Right cardiac atrium (tissue), 5 donors: ENCODE measurements around the gene SPRTN. TPM values are rescaled to one million over a fixed set of nuclear protein-coding genes. Genes with fewer than 3 reads are reported as not detected.
"Not testable (repeated sequence)": the region's sequence is repeated elsewhere in the genome, so short reads cannot be mapped to it uniquely, and the experiment has no call there.

Experiments
- ATAC-seq, 2 donors: fragments of 200-7000 bp; cut with Tn5 transposase; one replicate each; pipeline versions ENCODE4 v1.8.0 to v1.9.1; 2020; ENCODE audit warnings: moderate library complexity in 2 of 2, mild to moderate bottlenecking in 1 of 2
- DNase-seq, 3 donors: peaks; one replicate each; pipeline ENCODE4 v3.0.0-alpha.2; 2020
- H3K27ac ChIP-seq: one replicate; pipeline ENCODE4 v1.5.1; 2013; ENCODE audit warnings: mild to moderate bottlenecking, low read length, control low read depth, moderate library complexity
- H3K27me3 ChIP-seq: one replicate; pipeline ENCODE4 v1.6.1; 2013; ENCODE audit not compliant: control insufficient read depth, insufficient read depth
- H3K4me1 ChIP-seq: one replicate; pipeline ENCODE4 v1.6.1; 2013; ENCODE audit warnings: low read length; ENCODE audit not compliant: control insufficient read depth, insufficient read depth
- H3K4me3 ChIP-seq: one replicate; pipeline ENCODE4 v1.5.1; 2013; ENCODE audit warnings: low read length, control low read depth
- H3K9me3 ChIP-seq: one replicate; pipeline ENCODE4 v1.6.1; 2013; ENCODE audit warnings: low read length; ENCODE audit not compliant: control insufficient read depth
- WGBS: extraction: QIAGEN DNeasy Blood & Tissue Kit; methylation state at CpG from one replicate; pipeline ENCODE4 v1.1.7; 2013; 5-methylcytosine and 5-hydroxymethylcytosine counted together
- intact Hi-C, 4 donors: fragments of 100-400 bp; cut with DNase I; formaldehyde crosslinking; loops; one replicate each; pipeline versions ENCODE4 v1.11.0 to v1.14.0; 2022 to 2023
- polyA plus RNA-seq: library from polyadenylated mRNA; stranded (reverse); fragments of 200-250 nt; gene quantifications from one replicate; pipeline ENCODE4 v1.2.3, GENCODE V29; 2013
- total RNA-seq, 4 donors: library from RNA; stranded (reverse); fragmentation: NEBNext Ultra II Directional; extraction: Animal tissue kit (Norgen Biotek cat#: 25700); gene quantifications; one replicate each; pipeline ENCODE4 v1.2.1, GENCODE V29; 2021
- donor health status: healthy with polysubstance abuse.
- donor health status: DM: no; HTN: yes; CAD: no.
- donor health status: DM: no; HTN: no; CAD: no.
- donor health status: DM: no; HTN: yes; CAD: no; lungs with severe emphysema.
- donor health status: DM: yes; HTN: yes; CAD: no.

SPRTN gene
- total and polyA plus RNA-seq, 5 donors: 4.7 to 10.4 (median 7.0) TPM

DNA sequence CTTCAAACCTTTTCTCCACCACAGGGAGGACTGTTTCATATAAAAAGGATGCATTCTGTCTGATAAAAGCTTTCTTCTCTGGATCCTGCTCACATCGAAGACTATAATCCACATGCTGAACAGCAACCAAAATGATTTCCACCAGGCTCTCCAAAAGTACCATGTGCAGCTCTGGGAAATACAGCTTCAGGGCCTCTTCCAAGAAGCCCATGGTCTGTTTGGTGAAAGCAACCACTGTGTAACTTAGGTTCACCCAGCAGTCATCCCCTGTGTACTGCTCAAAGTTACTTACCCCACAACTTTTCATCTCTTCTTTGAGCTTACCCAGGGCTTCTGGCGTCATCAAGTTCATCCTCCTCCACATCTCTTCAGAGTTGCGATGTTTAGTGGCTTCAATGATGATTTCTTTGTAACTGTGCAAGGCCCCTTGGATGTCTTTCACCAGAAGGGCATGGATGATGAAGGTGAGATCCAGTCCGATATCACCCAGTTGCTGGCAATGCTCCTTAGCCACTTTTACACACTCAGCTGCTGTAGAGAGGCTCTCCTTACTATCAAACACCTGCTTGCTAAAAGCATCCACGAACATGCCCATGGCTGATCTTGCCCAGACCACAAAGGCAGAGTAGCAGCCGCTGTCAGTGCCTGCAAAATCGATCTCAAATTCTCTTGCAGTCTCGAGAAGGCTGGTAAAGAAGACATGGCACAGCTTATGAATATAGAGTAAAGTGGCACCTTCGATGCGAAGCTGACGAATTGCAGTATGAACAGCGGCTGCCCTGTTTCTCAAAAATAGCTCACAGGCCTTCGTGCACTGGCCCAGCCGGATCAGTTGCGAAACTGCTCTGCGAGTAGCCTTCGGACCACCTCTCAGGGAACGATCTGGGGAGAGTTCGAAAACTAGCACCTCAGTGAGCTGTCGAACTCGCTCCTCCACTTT lies 2.2 kb upstream of the SPRTN start:
- peak overlapping the region; percentile 87 for H3K27ac ChIP-seq
- ATAC-seq (no peak), DNase-seq (no peak)
- H3K4me3 ChIP-seq: peak overlapping the region; percentile 78
- 57% methylated on average over 21 of the region's 21 CpGs for WGBS
- H3K27me3 ChIP-seq: no peaks in the 10 kb centered on the region
- intact Hi-C loops: loop anchor here in 1 of 4 donors (10.0 kb wide), 1 partner anchor 91 kb away; the partner anchor contains the start of gene GNPAT
- no peaks in the 10 kb centered on the region for H3K9me3 ChIP-seq
- peaks cover 12% of the 10 kb centered on the region for H3K4me1 ChIP-seq

DNA sequence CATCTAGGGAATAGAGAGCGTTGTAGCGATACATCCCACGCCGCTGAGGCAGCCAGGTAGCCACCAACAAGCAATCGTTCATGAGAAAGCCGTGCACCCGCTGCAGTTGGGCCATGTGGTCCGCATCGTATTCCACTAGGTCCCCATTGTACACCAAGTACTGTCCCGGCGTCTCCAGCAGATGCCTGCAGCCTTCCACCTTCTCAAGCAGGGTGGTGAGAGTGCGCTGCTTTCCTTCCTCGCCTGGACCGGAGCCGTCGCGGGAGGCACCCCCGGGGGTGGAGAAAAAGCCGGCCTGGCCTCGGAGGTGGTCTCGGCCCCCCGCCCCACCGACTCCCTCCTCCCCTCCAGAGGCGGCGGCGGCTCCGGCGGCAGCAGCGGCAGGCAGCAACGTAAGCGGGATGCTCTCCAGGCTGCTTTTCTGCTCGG lies 1.0 kb upstream of the SPRTN start:
- ATAC-seq: peak; percentile 17 to 19
- Histone ChIP-seq H3K4me1 (peaks cover 12% of the 10 kb centered on the region), H3K4me3 (peak overlapping the region; percentile 78), H3K27ac (peak overlapping the region; percentile 87), H3K9me3 (no peaks in the 10 kb centered on the region), H3K27me3 (no peaks in the 10 kb centered on the region)
- peak in 2 of 3 donors; percentile 71 to 78 for DNase-seq
- 2% methylated on average over 32 of the region's 32 CpGs for WGBS
- intact Hi-C loops: loop anchor here in 1 of 4 donors (10.0 kb wide), 1 partner anchor 92 kb away; the partner anchor contains the start of gene GNPAT

DNA sequence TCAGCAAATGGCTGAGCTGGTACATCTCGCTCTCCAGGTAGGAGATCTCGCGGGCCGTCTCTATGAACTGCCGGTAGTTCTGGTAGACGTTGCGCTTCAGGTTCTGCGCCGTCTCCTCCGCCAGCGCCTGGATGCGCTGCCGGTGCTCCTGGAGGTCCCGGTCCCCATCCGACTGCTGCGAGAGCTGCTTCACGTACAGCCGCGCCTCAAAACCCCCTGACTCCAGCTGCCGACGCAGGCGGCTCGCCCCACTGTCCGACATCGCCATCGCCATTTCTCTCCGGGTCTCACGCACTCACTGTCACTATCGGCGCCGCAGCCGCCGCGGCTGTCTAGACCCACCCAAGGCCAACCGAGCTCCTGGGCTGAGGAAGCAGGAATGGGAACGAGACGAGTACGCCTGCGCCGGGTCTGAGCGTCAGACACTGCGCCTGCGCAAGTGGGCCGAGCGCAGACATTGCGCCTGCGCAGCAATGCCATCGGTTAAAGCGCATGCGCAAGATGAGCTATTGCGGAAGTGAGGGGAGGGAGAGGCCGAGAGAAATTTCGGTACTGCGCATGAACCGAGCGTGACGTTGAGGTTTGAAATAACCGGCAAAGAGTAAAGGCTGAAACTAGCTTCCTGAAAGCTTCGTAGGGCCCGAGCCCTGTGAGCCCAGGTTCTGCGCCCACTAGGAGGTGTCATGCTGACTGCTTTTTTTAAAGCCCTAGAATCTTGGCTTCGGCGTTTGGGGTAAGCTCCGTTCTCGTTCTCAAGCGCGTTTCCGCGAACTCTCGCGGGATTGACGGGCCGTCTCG lies 422 bp upstream of the SPRTN start, which contains the start of gene EXOC8:
TSS of gene EXOC8 (minus strand) at position 381 of the 798 bp plus-strand sequence. CDS start at position 274, 107 bp downstream.
- H3K27me3 ChIP-seq: no peaks in the 10 kb centered on the region
- H3K4me3 ChIP-seq: peak within 1 kb of the TSS; percentile 78
- H3K4me1 ChIP-seq: peaks cover 12% of the 10 kb centered on the region
- peak; percentile 94 to 98 (median 97) for DNase-seq
- no peaks in the 10 kb centered on the region for H3K9me3 ChIP-seq
- ATAC-seq: peak; percentile 97
- intact Hi-C loops: loop anchor here in 1 of 4 donors (10.0 kb wide), 1 partner anchor 93 kb away; the partner anchor contains the start of gene GNPAT
- H3K27ac ChIP-seq: peak within 1 kb of the TSS; percentile 92
- under 1% methylated on average over 74 of the region's 74 CpGs for WGBS

DNA sequence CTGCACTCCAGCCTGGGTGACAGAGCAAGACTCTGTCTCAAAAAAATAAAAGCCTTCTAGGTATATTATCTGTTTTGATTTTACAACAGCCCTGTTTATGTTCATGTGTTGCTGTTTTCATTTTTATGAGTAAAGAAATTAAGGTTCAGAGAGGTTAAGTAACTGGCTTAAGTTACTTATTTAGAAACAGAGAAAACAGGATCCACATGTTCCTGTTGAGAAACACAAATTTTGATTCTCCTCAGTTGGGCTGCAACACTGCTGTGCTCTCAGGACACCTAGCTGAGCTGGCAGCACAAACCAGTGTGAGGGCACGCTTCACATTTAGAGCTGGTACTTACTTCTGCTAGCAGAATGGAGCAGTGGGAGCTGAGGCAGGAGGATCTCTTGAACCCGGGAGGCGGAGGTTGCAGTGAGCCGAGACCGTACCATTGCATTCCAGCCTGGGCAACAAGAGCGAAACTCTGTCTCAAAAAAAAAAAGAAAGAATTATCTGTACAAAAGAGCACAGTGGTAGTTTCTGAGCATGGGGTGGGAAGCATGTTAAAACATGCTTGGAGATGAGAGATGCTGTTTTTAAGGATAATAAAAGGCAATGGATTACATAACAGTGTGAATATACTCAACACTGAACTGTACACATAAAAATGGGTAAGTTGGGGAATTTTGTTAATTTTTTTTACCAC lies 2.4 kb downstream of the SPRTN start:
- 94% methylated on average over 6 of the region's 6 CpGs for WGBS
- no peaks in the 10 kb centered on the region for H3K27me3 ChIP-seq
- H3K4me1 ChIP-seq: peaks cover 12% of the 10 kb centered on the region
- H3K27ac ChIP-seq: no peak overlapping the region
- ATAC-seq (no peak), DNase-seq (no peak)
- H3K4me3 ChIP-seq: no peak overlapping the region
- H3K9me3 ChIP-seq: no peaks in the 10 kb centered on the region
- intact Hi-C loops: no loop called here

DNA sequence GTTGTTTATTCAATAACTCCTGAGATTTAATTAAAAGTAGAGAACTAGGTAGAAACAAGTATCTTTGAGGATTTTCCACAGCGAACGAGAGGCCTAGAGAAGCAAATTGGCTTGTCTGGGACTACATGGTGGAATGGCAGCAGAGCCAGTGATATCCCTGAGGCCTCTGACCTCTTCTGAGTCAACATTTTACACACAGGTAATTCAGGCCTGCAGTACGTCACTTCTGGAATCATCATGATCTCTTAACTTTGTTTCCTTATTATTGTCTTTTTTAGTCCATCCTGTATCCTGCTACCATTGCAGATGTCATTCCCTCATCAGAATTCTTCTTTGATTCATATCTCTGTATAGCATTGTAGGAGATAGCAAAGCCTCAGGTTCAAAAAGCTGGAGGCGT lies 9.9 kb downstream of the SPRTN start:
- H3K27me3 ChIP-seq: no peaks in the 10 kb centered on the region
- intact Hi-C loops: no loop called here
- no peaks in the 10 kb centered on the region for H3K9me3 ChIP-seq
- DNase-seq: no peak
- no peaks in the 10 kb centered on the region for H3K4me1 ChIP-seq
- H3K27ac ChIP-seq: no peak overlapping the region
- no peak overlapping the region for H3K4me3 ChIP-seq
- WGBS: 93% methylated on average over 4 of the region's 4 CpGs
- ATAC-seq: no peak

DNA sequence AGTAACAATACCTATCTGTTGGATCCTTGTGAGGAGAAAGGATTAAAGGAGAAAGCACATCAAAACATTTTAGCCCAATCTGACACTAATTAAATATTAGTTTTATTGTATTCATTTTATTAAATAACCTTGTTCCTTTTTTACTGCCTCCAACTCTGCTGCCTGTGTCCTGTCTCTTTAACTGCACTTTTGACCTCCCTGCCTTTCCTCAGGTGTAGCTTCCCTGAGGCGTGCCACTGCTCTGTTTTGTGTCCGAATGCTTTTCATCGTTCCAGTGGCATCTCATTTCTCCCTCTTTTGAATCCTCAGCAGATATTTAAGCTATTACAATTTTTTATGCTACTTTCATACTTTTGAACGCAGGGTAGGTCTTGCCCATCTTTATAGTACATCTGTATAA lies 10.3 kb downstream of the SPRTN start:
- 94% methylated on average over 4 of the region's 4 CpGs for WGBS
- no peak for ATAC-seq

DNA sequence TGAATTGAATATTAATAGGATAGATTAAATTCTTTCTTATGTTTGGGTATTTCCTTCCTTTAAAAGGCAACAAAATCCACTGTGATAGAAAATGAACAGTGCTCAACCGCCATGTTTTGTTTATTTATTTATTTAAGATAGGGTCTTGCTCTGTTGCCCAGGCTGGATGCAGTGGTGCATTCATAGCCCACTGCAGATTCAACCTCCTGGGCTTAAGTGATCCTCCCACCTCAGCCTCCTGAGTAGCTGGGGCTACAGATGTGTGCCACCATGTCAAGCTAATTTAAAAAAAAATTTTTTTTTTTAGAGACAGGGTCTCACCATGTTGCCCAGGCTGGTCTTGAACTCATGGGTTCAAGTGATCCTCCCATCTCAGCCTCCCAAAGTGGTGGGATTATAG lies 10.8 kb downstream of the SPRTN start:
- 93% methylated on average over 1 of the region's 1 CpG for WGBS
- H3K4me3 ChIP-seq, ATAC-seq, H3K9me3 ChIP-seq, H3K27me3 ChIP-seq, H3K27ac ChIP-seq, DNase-seq, intact Hi-C loops, H3K4me1 ChIP-seq: not testable (repeated sequence)

More for the DNA sequence above, 10.3 kb downstream of the SPRTN start:
- intact Hi-C loops: no loop called here
- DNase-seq: no peak
- Histone ChIP-seq H3K27me3 (no peaks in the 10 kb centered on the region), H3K27ac (no peak overlapping the region), H3K4me1 (no peaks in the 10 kb centered on the region), H3K9me3 (no peaks in the 10 kb centered on the region), H3K4me3 (no peak overlapping the region)

DNA sequence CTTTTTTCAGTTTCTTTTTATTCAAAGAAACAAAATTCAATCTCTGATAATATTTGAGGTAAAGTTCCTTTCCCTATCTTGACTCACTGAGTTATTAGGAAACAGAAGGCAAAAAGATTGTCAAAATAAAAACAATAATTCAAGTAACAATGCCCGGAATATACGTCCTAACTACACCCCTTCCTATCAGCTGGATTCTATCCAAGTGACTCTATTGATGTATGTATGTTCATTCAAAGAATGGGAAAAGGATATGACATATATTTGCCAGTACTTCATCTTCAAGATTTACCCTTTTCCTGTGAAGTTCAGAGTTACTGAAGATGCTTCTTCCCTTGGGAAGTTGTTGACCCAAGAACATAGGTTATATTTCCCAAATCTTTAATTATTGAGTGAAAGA lies 13.7 kb downstream of the SPRTN start:
- H3K27me3 ChIP-seq: no peaks in the 10 kb centered on the region
- WGBS: 47% methylated on average over 2 of the region's 2 CpGs
- no peaks in the 10 kb centered on the region for H3K9me3 ChIP-seq
- ATAC-seq (no peak), DNase-seq (no peak)
- no peak overlapping the region for H3K4me3 ChIP-seq
- no peak overlapping the region for H3K27ac ChIP-seq
- intact Hi-C loops: loop anchor here in 1 of 4 donors (5.0 to 10.0 kb wide), 2 partner anchors 63 to 250 kb away; no protein-coding TSS in a partner anchor
- H3K4me1 ChIP-seq: no peaks in the 10 kb centered on the region

DNA sequence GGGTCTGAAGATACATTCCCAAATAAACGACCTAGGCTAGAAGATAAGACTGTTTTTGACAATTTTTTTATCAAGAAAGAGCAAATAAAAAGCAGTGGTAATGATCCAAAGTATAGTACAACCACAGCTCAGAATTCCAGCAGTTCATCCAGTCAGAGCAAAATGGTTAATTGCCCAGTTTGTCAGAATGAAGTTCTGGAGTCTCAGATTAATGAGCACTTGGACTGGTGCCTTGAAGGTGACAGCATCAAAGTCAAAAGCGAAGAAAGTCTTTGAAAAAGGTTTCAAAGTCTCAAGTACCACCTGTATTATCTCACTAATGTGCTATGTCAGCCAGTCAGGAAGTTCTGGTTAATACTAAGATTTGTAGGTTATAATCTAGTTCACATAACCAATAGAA lies 15.0 kb downstream of the SPRTN start:
- Histone ChIP-seq H3K27me3 (no peaks in the 10 kb centered on the region), H3K4me1 (no peaks in the 10 kb centered on the region), H3K4me3 (no peak overlapping the region), H3K9me3 (no peaks in the 10 kb centered on the region), H3K27ac (no peak overlapping the region)
- 62% methylated on average over 2 of the region's 2 CpGs for WGBS
- intact Hi-C loops: loop anchor here in 1 of 4 donors (5.0 to 10.0 kb wide), 2 partner anchors 62 to 249 kb away; no protein-coding TSS in a partner anchor
- DNase-seq (no peak), ATAC-seq (no peak)

DNA sequence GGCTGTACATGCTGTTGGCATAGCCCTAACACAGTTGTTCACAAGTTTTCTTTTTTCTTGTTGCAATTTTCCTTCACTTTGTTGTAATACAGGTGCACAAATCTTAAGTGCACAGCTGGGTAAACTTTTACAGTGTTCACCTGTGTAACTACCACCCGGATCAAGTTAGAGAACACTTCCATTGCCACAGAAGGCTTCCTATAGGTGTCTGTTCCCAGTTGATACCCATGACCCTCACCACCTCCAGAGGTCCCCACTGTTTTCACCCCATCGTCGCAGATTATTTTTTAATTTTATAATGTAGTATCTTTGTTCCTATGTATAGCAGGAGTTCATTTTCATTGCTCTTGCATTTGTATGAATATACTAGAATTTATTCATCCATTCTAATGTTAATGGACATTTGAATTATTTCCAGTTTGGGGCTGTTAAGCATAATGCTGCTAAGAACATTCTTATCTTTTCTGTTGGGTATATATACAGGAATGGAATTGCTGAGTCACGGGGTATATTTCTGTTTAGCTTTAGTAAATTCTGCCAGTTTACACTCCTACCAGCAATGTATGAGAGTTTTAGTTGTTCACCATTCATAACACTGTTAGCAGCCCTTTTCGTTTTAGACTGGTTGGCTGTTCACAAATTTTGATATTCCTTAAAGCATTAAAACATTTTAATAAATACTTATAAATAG lies 16.4 kb downstream of the SPRTN start:
- Histone ChIP-seq H3K4me3 (no peak overlapping the region), H3K27ac (no peak overlapping the region), H3K27me3 (no peaks in the 10 kb centered on the region), H3K9me3 (no peaks in the 10 kb centered on the region), H3K4me1 (no peaks in the 10 kb centered on the region)
- intact Hi-C loops: loop anchor here (5.0 to 10.0 kb wide), 4 partner anchors 60 to 253 kb away; no protein-coding TSS in a partner anchor
- no peak for ATAC-seq
- no peak for DNase-seq
- WGBS: 82% methylated on average over 5 of the region's 5 CpGs
